CD4-positive, alpha-beta T cell treated with Interleukin-17A for 1 hour (primary cell): ENCODE results near the gene SCN11A.
"Not testable (repeated sequence)": the region's sequence is repeated elsewhere in the genome, so short reads cannot be mapped to it uniquely, and the experiment has no call there.

ENCODE experiments used
- DNase-seq: peaks from one replicate; pipeline ENCODE4 v3.0.0-alpha.2; 2020

Gene SCN11A

DNA sequence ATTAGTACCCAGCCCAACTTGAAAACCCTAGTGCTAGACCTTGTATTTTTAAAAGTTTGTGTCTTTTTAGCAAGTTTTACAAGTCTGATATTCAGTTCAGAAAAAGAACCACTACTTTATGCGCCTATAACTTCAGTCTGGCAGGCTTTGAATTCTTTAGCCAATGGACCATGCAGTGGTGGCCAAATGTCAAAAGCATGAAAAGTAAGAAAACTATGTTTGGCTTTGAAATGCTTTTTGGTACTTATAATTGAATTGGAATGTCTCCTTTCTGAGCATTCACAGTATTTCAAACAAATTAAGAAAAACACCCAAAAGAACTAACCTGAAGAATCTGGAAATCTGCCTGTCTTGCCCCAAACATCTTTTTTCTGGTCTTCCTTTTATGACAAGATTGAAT, 12.9 kb upstream of the SCN11A start:
- DNase-seq = no peak

DNA sequence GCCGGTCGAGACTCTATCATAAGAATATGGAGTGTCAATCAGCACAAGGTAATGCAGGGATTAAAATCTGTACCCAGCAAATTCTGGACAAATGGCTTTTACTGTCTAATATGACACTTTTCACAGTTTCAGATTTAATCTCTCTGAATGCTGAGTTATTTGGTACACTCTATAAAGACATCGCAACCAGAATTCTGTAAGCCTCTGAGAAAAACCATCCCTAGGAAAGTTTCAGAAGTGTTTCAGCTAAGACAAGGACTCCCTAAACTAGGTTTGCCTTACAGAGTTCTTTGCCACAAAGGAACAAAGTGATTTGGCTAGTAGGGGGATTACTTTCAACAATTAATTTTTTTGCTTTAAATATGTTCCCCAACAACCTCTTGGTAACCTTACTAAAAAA, 11.4 kb upstream of the SCN11A start:
- DNase-seq = no peak

DNA sequence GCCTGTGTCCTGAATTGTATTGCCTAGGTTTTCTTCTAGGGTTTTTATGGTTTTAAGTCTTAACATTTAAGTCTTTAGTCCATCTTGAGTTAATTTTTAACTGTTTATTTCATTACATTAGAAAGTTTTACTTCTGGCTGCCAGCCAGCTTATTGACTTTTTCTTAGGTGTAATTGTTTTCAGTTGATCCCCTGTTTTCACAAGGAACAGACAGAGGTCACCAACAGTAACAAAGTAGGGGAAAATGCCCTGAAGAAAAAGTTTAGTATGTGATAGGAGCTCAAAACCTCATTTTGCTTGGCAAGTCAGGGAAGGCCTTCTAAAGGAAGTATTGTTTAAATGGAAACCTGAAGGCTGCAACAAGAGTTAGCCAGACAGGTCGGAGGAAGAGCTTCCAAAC, 10.4 kb upstream of the SCN11A start:
- no peak for DNase-seq

DNA sequence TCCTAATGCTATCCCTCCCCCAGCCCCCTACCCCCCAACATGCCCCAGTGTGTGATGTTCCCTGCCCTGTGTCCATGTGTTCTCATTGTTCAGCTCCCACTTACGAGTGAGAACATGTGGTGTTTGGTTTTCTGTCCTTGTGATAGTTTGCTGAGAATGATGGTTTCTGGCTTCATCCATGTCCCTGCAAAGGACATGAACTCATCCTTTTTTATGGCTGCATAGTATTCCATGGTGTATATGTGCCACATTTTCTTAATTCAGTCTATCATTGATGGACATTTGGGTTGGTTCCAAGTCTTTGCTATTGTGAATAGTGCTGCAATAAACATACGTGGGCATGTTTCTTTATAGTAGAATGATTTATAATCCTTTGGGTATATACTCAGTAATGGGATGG, 9.5 kb upstream of the SCN11A start:
- DNase-seq = not testable (repeated sequence)

DNA sequence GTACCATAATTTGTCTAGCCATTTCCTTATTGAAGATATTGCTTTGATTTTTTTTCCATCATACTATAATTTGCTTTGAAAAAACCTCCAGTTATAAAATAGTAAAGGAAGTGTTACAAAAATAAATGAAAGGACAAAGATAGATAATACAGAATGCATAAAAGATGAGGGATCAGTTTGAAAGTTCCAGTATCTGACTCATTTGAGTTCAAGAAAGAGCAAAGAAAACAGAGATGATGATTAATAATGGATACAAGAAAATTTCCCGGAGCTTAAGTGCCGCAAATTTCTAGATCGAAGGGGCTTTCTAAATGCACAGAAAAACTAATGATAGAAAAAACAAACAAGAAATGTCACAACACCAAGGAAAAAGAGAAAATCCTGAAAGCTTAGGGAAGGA, 4.4 kb upstream of the SCN11A start:
- no peak for DNase-seq

DNA sequence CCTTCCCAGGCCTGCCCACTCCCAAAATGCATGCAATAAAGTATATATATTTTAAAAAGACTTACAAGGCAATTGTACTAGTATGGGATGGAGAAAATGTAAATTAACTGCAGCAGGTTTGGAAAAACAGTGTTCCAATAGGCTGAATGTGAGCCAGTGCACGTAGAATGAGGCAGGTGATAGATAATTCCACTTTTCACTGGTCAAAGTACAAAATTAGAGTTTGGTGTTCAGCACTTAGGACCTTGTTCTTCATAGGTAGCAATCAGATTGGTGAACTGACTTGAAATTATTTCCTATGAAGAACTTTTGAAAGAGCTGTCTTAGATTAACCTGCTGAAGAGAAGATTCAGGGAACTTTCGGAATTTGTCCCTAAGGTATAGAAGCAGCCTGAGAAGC, 2.0 kb upstream of the SCN11A start:
- DNase-seq = no peak

DNA sequence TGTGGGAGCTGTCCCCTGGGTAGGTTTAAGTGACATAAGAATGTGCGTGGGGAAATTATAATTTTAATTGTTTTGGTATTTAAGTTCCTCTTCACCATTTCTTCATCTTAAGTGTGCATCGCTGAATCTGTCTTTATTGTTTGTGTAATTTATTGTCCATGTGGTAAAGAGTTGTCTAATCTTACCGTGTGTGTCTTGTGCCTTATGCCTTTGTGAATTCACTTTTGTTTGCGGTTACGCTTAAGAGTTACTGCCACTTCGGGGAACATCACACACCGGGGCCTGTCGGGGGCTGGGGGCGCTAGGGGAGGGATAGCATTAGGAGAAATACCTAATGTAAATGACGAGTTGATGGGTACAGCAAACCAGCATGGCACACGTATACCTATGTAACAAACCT, 839 bp upstream of the SCN11A start:
- DNase-seq = peak; percentile 21

DNA sequence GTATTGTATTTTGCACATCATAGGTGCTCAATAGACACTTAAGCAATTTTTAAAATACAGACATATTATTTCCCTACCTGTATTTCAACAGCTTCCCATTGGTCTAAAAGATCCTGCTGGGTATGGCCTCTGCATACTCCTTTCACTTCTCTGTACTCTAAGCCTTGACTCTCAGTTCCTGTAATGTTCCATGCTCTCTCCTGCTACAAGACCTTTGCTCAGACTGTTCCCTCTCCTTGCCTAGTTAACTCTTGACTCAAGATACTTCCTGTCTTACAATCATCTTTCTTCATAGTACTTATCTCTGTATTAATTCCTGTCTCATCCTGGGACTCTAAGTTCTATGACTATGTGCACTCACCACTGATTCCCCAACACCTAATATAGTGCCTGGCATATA, 1.7 kb downstream of the SCN11A start:
- no peak for DNase-seq

DNA sequence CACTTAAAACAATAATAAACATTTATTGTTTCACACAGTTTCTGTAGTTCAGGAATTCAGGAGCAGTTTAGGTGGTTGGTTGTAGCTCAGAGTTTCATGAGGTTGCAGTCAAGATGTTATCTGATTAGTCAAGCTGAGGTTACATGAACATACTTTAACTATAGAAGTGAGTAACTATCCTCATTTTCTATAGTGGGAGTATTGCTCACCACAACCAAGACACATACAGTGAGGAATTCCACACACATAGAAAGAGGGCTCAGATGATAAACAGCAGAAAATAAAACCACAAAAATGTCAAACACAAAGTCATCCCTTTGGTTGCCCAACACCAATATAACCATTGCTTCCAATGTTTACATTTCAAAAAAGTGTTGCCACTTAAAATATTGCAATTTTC, 13.6 kb downstream of the SCN11A start:
- DNase-seq = no peak

DNA sequence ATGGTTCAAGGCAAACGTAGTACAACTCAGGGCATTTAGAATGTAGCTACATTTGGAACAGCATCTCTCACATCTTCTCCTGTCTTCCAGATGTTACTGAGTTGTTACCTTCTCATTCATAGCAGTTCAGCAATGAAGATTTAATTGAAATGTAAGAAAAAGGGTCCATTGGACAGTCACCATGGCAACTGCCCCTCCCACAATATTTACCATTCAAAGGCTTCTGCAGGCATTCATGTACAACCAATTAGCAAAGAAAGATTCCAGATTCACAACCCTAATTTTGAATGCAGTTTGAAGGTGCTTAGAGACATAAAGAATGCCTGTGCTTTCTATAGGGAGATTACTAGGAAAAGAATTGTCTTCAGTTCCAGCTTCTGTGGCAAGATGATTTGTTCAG, 22.2 kb downstream of the SCN11A start:
- DNase-seq = no peak

DNA sequence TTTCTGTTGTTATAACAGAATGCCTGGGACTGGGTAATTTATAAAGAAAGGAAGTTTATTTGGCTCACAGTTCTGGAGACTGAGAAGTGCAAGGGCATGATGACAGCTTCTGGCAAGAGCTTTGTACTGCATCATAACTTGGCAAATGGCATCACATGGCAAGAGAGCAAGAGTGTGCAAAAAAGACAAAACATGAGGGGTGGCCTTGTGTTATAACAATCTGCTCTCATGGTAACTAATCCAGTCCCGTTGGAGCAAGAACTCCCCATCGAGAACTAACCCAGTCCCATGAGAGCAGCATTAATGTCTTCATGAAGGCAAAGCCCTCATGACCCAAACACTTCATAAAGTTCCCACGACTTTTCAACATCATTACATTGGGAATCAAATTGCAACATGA, 23.2 kb downstream of the SCN11A start:
- no peak for DNase-seq

DNA sequence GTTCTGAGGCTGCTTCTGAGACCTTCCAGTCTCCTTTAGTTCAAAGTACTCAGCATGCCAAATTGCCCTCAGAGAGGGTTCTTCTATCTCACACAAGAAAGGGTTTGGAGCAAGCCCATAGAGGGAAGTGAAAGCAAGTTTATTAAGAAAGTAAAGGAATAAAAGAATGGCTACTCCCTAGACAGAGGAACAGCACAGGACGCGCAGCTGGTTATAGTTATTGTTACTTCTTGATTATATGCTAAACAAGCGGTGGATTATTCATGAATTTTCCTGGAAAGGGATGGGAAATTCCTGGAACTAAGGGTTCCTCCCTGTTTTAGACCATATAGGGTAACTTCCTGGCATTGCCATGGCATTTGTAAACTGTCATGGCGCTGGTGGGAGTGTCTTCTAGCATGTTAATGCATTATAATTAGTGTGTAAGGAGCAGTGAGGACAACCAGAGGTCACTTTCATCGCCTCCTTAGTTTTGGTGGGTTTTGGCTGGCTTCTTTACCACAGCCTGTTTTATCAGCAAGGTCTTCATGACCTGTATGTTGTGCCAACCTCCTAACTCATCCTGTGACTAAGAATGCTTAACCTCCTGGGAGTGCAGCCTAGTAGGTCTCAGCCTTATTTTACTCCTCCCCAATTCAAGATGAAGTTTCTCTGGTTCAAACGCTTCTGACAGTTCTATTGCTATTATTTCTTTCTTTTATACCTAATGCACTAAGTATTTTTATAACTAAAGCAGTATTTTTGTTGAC, 26.3 kb downstream of the SCN11A start:
- DNase-seq = no peak

DNA sequence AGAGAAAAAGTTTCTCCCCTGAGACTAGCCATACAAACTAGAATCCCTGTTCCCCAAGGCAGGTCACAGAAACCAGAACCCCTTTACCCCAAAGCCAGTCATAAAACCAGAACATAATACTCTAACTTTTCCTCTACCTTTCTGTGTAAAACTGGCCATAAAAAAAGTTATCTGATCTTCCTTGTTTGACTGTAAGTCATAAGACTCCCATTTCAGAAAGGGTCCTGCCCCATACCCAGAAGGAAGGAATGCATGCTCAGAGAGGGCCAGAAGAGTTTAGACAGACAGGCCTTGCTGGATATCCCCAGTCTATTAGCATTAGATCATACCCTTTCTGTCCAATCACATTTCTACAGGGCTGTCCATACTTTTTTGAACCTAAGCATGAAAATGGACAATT, 27.2 kb downstream of the SCN11A start:
- DNase-seq = no peak

DNA sequence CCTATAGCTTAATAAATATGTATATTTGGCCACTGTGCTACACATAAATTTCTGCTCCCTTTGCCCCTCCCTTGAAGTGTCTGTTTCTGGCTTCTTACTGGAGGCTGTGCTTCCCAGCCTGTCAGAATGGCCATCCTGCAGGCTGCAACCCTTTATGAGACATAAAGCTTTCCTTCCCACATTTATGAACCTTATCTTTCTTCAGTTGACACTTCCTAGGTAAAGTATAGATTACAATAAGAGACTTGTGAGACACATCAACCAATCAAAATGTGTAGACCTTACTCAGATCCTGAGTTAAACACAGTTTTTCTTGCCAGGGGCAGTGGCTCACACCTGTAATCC, 29.5 kb downstream of the SCN11A start:
- no peak for DNase-seq

DNA sequence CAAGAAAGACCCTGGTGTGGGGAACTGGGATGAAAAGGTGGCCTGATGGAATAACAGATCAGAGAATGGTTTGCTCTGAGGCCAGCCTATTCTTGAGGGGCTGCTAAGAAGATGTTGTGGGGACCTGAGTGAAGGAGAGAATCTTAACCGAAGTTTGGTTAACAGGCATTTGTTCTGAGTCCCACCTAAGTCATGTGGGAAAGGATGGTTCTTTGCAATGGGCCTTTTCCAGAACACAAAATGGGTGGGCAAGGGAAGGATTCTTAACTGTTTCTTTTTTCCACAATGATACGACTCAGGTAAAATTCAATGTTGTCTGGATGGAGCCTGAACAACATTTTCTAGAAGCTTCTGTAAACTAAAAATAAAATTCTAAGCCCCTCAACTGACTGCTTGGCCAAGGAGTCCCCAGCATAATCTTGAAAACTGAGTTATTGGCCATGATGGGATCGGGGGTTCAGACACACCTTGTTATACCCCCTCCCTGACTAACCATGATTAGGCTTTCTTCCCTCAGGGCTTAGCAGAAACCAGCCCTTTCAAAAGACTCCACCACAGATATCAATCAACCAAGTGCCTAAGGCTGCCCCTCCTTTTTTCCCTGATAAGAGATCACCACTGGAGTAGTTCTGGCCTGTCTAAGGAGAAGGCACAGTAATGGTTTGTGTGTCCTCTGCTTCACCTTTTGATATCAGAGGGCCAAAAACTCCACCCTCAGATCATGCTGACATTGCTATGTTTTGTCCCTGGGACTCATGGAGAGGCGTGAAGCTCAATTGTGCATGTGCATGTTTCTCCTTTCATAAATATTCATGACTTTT, 30.1 kb downstream of the SCN11A start:
- DNase-seq = no peak

DNA sequence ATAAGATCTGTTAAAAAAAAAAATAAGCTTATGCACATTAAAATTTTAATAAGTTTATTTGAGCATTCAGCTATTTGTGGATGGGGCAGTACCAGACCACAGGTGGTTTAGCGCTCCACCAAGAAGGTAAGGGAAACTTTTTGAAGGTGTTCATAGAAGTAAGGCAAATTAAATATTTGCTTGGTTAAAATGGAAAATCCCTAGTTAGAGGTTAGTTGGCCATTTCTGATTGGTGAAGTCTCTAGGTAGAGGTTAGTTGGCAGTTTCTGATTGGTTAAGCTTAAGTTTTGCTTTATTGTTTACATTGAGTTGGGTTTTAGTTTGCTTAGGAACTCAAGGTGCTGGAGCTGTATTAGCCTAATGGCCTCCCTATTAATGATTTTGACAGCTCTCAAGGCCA, 30.7 kb downstream of the SCN11A start:
- DNase-seq = no peak

DNA sequence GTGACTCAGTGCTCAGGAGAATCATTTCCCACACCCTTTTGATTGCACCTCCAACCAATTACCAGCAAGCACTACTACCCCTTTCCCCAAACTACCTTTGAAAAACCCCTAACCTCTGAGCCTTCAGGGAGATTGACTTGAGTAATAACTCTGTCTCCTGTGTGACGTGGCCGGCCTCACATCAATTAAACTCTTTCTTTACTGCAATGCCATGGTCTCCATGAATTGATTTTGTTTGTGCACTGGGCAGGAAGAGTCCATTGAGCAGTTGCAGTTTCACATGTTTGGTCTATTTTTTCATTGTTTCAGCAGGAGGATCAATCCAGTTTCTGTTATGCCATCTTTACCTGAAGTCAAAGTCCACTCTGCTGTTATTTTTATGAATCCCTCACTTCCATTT, 32.4 kb downstream of the SCN11A start:
- DNase-seq = no peak

DNA sequence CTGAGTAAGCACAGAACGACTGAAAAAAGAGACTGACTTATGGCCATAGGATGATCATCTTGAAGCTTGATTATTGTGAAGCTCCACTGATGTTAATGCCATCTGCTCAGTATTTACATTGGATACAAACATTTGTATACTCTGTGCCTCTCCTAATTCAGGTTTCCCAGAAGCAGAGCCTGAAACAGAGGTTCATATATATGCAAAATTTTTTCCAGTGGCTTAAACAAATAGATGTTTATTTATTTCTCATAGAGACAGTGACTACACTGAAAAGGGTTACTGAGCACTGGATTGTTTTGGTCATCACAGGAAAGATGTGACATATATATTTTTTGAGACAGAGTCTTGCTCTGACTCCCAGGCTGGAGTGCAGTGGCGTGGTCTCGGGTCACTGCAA, 36.3 kb downstream of the SCN11A start:
- no peak for DNase-seq

DNA sequence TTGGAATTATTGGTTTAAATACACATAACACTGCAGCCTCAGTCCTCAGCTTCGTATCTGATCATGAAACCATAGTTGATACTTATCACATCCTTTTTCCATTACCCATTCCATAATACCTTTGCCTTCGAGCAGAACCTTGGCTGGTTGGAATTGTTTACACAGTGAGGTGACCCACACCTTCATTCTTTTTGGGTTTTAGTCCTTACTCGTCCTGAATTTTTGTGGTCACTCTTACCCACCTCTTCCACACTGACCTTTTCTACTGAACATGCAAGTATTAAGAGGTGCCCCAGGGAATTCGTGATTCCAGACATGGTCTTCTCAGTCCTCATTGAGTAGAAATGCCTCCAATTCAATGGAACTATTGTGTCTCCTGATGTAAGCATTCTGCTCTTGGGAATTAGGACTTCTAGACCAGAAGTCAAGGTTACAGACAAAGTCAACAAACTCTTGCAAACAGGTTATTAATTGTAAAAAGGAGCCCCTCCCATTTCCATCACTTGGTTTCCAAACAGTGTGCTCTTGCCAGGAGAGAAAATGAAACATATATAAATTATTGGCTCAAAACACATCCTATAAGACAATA, 37.7 kb downstream of the SCN11A start:
- DNase-seq = no peak

DNA sequence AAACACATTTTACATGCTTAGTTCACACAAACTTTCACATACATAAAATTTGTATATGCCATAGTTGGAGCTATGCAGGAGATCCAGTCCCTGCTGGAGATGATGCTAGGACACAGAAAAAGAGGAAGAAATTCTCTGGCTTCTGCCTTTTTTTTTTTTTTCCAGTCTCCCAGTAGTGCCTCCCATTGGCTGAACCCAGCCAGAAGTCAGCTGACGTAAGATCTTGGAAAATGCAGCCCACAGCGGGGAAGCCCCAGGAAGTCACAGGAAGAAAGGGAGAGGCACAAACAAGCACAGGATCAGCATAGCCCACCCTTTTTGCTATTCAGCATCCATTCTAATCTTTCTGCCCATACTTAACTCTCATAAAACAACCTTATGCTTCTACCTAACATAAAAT, 38.5 kb downstream of the SCN11A start:
- no peak for DNase-seq

DNA sequence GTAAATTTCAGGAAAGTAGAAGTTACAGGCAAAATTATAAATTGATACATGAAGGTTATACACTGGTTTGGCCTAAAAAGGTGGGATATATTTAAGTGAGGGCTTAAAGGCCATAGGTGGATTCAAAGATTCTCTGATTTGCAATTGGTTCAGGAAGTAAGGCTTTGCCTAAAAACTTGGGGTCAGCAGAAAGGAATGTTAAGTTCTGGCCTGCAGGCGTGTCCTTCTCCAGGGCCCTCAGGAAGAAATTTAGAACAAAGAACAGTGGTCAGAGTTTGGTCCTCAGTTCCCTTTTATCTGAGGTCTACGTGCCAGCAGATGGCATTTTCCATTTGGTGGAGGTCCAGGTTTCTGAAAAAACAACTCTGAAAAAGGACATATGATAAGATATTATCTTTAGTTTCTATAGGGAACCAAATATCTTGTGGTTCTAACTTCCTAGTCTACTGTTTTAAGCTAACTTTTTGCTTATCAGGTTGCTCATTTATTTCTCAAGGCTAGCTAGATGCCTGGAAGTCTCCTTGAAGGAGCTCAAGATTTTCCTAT, 40.5 kb downstream of the SCN11A start:
- no peak for DNase-seq

DNA sequence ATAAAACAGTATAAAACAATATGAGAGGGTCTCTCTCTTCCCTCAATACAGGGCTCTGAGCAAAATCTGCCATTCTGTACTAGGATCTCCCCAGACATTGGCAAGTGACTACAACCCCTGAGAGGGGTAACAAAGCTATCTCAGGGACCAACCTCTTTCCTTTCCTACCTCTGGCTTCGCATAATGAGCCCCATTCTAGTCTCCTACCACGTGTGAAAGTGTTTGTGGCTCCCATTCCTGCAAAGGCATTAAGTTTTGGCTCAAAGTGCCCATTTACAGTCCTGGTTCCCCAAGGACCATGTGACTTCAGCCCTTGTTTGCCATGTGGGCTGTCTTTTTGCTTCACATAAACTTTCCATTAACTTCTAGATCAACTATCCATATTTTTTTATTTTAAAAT, 46.4 kb downstream of the SCN11A start:
- DNase-seq = no peak
